Ishikawa (cell line): Measurements from ENCODE around the gene KCNMB2.

Experiments used
- CEBPB ChIP-seq: IDR thresholded peaks from 2 replicates; pipeline ENCODE4 v1.6.1; 2012
- CREB1 ChIP-seq: IDR thresholded peaks from 2 replicates; pipeline ENCODE4 v1.6.1; 2012; ENCODE audit warnings: low read depth
- EGR1 ChIP-seq: IDR thresholded peaks from 2 replicates; pipeline ENCODE4 v1.6.1; 2012
- EP300 ChIP-seq: IDR thresholded peaks from 2 replicates; pipeline ENCODE4 v1.6.1; 2012; ENCODE audit warnings: borderline replicate concordance
- FOXM1 ChIP-seq: IDR thresholded peaks from 2 replicates; pipeline ENCODE4 v1.6.1; 2012; ENCODE audit warnings: low read depth, borderline replicate concordance
- NFIC ChIP-seq: IDR thresholded peaks from 2 replicates; pipeline ENCODE4 v1.6.1; 2012
- RAD21 ChIP-seq: IDR thresholded peaks from 2 replicates; pipeline ENCODE4 v1.6.1; 2012; ENCODE audit warnings: low read depth
- TAF1 ChIP-seq: IDR thresholded peaks from 2 replicates; pipeline ENCODE4 v1.6.1; 2012; ENCODE audit warnings: low read depth, mild to moderate bottlenecking
- TCF12 ChIP-seq: IDR thresholded peaks from 2 replicates; pipeline ENCODE4 v1.6.1; 2012; ENCODE audit warnings: low read depth
- TEAD4 ChIP-seq: IDR thresholded peaks from 2 replicates; pipeline ENCODE4 v1.6.1; 2012
- YY1 ChIP-seq: IDR thresholded peaks from 2 replicates; pipeline ENCODE4 v1.6.1; 2012; ENCODE audit warnings: low read depth
- ZBTB7A ChIP-seq: IDR thresholded peaks from 2 replicates; pipeline ENCODE4 v1.6.1; 2012; ENCODE audit warnings: low read depth
- TF ChIP-seq, protein P1 (sequence below): IDR thresholded peaks from 2 replicates; pipeline ENCODE4 v1.6.1; 2012
- TF ChIP-seq, protein P2 (sequence below): IDR thresholded peaks from 2 replicates; pipeline ENCODE4 v1.6.1; 2012
- TF ChIP-seq, protein P3 (sequence below): IDR thresholded peaks from 2 replicates; pipeline ENCODE4 v1.6.1; 2012; ENCODE audit warnings: low read depth, mild to moderate bottlenecking

The KCNMB2 gene

DNA sequence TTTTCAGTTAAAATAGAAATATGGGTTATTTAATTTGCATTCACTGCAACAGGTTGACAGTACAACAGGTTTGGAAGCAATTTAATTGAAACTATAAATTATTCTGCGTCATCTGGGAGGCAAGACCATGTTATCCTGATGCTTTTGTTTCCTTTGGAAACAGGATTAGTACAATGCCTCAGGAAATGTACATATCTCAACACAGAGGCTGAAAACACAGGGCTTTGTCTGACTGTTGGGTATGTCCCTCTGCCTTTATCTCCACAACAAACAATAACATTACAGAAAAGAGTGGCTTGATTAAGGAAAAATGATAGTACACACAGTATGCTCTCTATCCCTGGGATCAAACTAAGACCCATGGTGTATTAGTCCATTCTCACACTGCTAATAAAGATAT lies 95.7 kb downstream of the KCNMB2 start:
- TF ChIP-seq EGR1 (no peak), YY1 (no peak), RAD21 (no peak), TAF1 (no peak), CREB1 (no peak), NFIC (no peak), EP300 (no peak), TCF12 (no peak), TEAD4 (no peak), CEBPB (no peak), FOXM1 (no peak), ZBTB7A (no peak)
- TF ChIP-seq, protein P1, sequence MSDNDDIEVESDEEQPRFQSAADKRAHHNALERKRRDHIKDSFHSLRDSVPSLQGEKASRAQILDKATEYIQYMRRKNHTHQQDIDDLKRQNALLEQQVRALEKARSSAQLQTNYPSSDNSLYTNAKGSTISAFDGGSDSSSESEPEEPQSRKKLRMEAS: no peak
- TF ChIP-seq, protein P2, sequence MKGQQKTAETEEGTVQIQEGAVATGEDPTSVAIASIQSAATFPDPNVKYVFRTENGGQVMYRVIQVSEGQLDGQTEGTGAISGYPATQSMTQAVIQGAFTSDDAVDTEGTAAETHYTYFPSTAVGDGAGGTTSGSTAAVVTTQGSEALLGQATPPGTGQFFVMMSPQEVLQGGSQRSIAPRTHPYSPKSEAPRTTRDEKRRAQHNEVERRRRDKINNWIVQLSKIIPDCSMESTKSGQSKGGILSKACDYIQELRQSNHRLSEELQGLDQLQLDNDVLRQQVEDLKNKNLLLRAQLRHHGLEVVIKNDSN: no peak
- TF ChIP-seq, protein P3, sequence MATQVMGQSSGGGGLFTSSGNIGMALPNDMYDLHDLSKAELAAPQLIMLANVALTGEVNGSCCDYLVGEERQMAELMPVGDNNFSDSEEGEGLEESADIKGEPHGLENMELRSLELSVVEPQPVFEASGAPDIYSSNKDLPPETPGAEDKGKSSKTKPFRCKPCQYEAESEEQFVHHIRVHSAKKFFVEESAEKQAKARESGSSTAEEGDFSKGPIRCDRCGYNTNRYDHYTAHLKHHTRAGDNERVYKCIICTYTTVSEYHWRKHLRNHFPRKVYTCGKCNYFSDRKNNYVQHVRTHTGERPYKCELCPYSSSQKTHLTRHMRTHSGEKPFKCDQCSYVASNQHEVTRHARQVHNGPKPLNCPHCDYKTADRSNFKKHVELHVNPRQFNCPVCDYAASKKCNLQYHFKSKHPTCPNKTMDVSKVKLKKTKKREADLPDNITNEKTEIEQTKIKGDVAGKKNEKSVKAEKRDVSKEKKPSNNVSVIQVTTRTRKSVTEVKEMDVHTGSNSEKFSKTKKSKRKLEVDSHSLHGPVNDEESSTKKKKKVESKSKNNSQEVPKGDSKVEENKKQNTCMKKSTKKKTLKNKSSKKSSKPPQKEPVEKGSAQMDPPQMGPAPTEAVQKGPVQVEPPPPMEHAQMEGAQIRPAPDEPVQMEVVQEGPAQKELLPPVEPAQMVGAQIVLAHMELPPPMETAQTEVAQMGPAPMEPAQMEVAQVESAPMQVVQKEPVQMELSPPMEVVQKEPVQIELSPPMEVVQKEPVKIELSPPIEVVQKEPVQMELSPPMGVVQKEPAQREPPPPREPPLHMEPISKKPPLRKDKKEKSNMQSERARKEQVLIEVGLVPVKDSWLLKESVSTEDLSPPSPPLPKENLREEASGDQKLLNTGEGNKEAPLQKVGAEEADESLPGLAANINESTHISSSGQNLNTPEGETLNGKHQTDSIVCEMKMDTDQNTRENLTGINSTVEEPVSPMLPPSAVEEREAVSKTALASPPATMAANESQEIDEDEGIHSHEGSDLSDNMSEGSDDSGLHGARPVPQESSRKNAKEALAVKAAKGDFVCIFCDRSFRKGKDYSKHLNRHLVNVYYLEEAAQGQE: no peak

DNA sequence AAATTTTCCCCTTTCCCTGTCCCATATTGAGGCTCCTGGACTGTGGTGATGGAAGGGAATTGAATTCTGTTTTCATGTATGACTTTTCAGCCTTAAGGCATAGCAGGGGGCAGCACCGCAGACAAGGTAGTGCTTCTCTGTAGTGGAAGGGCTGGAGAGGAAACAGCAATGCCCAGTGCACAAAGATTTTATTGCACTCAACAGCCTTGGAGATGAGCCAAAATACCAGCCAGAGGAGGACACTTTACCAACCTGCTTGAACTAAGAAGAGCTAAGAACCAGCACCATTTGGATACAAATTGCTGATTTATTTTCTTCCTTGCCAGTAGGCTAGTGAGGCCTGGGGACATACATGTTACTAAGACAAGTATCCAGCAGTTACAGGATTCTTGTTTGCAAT lies 98.7 kb downstream of the KCNMB2 start:
- TF ChIP-seq NFIC (0 out of 2 replicates have a peak, but pooled peaks have one; percentile 11), FOXM1 (no peak), YY1 (no peak)

DNA sequence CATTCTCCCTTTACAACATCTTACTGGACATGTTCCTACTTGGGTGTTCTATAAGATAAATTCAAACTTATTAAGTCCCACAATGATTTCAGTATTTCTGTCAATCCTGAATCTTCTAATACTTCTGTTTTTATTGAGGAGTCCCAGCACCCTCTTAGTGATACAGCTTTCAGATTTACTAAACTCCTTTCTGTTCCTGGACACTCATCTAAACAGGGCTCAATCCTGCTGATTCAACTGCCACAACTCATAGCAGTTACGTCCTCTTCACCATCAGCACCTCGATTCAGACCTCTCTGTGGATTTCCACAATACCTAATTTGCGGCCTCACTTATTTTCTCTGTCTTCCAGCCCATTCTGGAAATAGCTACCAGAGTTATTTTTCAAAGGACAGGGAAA lies 101.6 kb downstream of the KCNMB2 start:
- TF ChIP-seq CEBPB (no peak), FOXM1 (no peak), EGR1 (no peak), TEAD4 (no peak), CREB1 (no peak), ZBTB7A (no peak), TAF1 (no peak), TCF12 (no peak), YY1 (no peak)
- TF ChIP-seq, protein P1: no peak
- TF ChIP-seq, protein P3: no peak

DNA sequence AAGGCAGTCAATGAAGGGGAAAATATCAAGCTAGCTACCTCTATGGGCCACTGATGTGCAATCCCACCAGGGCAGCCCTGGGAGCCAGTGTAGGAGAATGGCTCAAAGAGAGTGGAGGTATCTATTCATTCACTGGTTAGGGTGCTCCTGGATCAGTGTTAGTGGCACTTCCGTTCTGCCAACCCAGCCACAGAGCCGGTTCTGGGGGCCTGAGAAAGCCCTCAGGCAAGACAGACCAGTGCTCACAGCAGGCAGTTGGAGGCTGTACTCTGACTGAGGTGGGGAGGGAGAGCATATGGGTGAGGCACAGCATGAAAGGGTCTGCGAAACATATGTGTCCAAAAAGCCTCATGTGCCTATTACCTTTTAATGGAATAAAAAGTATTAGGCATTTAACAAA lies 109.3 kb downstream of the KCNMB2 start:
- TF ChIP-seq, protein P2: no peak
- no peak for TF ChIP-seq RAD21

DNA sequence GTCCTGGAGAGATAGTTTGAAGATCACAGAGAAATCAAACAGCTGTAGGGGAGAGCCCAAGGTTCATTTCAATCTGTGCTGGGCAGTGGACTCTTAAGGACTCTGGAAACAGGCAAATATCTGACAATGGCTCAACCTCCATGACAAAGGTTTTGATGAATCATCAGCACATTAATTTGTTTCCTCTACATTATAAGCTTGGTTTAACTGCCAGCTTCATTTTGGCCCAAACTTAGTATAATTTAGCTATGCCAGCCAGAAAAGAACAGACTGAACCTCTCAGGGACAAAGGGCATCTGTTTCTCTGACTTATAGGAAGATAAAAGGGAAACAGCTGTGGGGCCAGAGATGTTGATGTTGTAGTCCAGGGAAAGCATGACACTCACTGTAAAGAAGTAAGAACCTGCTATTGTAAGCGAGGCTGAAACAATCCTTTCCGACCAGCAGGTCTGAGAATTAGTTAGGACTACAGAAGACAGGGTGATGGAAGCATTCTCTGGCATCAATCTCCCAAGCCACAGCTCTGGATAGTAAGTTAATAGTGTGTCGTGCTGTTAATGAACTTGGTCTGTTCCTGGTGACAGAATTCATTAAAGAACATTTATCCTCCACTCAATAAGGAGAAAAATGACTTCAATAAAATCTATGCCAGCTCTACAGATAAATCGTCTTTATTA lies 110.1 kb downstream of the KCNMB2 start:
- TF ChIP-seq TCF12: no peak
- TF ChIP-seq CEBPB: no peak
- no peak for TF ChIP-seq ZBTB7A
- no peak for TF ChIP-seq CREB1
- TF ChIP-seq NFIC: no peak
- TF ChIP-seq, protein P3: no peak
- no peak for TF ChIP-seq FOXM1
- no peak for TF ChIP-seq TEAD4
- no peak for TF ChIP-seq TAF1
- TF ChIP-seq, protein P1: no peak
- TF ChIP-seq, protein P2: no peak
- no peak for TF ChIP-seq EGR1
